Measurements from ENCODE around the gene TUBB2A.

TUBB2A gene

GRCh38 chr6:3118353-3119039 is 38.8 kb downstream of the TUBB2A start, which contains the start of gene BPHL:
Gene BPHL, plus strand, starts transcription at chr6:3118711. Its CDS starts 30 bp downstream, at chr6:3118741.
- DNase-seq = peak; percentile 90

- DNase-seq = no peak
Observed at GRCh38 chr6:3117912-3118352, 39.4 kb downstream of the TUBB2A start.

GRCh38 chr6:3114377-3114776 is 43.0 kb downstream of the TUBB2A start:
- DNase-seq = no peak

- DNase-seq = no peak
Observed at GRCh38 chr6:3109761-3110160, 47.6 kb downstream of the TUBB2A start.

GRCh38 chr6:3108746-3109414 is 48.5 kb downstream of the TUBB2A start:
- DNase-seq = no peak

Data from fibroblast of skin of right biceps (primary cell).